GM18861 (cell line): ENCODE data around the gene CFAP97.
A peak's percentile ranks its signal among the peaks of the same experiment; 100 is the strongest.
"Not testable (repeated sequence)": the region's sequence is repeated elsewhere in the genome, so short reads cannot be mapped to it uniquely, and the experiment has no call there.

Source experiments
- ATAC-seq: cut with Tn5 transposase; IDR thresholded peaks from one replicate; pipeline ENCODE4 v1.9.1; 2021; ENCODE audit not compliant: unreplicated experiment

Gene CFAP97

GRCh38 chr4:185224597-185224996, 20.8 kb upstream of the CFAP97 start:
- ATAC-seq: no peak

DNA sequence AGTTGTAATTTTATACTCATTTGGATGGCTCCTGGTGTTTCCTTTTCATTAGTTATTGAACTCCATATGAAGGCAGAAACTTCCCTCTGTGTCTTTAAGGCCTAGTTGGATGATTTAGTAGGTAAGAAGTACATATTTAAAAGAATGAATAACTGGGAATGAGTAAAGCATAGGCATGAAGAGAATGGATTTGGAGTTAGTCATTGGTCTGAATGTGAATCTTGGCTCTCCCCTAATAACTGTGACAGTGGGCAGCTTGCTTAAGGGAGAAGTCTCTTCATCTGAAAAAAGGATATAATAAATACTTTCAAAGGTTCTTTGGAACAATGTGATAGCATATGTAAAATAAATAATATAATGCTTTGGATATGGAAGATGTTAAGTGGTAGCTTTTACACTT, 18.8 kb upstream of the CFAP97 start:
- no peak for ATAC-seq

DNA sequence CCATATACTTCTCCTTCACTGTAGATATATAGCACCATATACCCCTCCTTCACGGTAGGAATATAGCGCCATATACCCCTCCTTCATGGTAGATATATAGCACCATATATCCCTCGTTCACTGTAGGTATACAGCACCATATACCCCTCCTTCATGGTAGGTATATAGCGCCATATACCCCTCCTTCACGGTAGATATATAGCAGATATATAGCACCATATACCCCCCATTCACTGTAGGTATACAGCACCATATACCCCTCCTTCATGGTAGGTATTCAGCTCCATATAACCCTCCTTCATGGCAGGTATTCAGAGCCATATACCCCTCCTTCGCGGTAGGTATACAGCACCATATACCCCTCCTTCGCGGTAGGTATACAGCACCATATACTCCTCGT, 18.1 kb upstream of the CFAP97 start:
- no peak for ATAC-seq

DNA sequence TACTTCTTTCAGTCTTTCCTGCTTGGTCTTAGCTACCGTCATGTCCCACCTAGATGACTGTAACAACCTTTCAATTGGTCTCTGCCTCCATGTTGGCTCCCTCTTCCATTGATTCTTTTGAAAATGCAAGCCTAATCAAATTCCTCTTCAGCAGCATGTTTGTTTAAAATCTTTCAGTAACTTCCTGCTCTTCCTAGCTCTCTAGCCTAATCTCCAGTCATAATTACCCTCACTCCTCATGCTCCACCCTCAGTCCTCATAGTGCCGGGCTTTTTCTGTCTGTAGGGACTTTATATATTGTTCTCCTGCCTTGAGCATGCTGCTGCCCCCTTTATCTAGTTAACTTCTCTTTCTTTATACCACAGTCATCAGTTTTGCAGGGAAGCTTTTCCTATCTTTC, 17.7 kb upstream of the CFAP97 start:
- ATAC-seq: no peak

- peak; percentile 80 for ATAC-seq
Observed at GRCh38 chr4:185219551-185220344, 15.9 kb upstream of the CFAP97 start.

- no peak for ATAC-seq
Observed at GRCh38 chr4:185218312-185218711, 14.5 kb upstream of the CFAP97 start.

DNA sequence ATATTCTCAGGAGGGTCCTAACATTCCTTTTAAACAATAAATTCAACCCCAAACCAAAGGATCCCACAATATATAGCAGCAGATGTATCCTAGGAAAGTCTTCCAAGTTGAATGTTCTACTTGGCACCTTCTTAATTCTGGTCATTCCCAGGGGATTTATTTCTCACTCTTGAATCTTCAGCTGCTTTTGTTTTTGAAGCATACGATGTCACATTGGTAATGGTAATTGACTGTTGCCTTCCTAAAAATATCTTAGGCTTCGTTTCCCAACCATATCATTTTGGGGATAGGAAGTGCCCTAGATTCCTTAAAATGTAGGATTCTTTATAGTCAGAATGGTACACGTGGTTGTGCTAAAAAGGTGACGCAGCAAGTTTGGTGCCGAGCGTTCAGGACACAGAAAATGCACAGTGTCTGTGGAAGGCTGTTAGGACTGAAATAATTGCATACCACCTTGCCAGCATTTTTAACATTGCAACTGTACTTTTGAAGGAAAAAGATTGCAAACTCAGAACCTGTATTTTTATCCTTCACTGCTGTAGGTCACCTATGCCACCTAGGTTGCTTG, 13.7 kb upstream of the CFAP97 start:
- no peak for ATAC-seq

DNA sequence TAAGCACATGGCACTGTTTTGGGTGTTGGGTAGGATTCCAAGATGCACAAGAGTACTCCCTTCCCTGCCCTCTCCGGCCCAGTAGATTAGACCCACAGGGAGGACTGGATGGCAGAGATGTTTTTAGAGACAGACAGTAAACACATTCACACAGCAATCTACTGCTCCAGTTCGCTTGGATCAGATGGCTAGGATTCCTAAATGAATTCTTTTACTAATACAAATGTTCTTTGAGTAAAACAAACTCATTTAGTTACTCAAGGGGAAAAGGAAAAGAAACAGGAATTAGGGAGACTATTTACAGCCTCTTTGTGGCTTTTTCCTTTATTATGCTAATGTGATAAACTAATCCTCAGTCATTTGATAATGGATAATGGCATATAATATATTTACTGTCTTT, 11.5 kb upstream of the CFAP97 start:
- ATAC-seq: no peak

DNA sequence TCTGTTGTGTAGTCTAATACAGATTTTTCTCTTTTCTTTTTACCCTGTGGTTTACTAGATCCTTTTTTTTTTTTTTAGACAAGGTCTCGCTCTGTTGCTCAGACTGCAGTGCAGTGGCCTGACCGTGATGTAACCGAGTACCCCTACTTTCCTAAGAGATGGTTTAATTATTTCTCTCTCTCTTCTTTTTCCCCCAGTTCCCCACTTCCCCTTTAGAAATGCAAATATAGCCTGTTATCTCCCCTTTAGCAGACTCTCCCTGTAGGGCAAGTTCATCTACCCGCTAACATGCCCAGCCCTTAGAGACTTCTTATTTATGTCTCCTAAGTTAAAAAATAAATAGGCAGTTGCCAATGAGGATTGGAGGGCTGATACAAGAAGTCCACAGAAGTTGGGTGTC, 10.1 kb upstream of the CFAP97 start:
- ATAC-seq: peak; percentile 58

GRCh38 chr4:185212581-185212980, 8.8 kb upstream of the CFAP97 start:
- ATAC-seq: no peak

DNA sequence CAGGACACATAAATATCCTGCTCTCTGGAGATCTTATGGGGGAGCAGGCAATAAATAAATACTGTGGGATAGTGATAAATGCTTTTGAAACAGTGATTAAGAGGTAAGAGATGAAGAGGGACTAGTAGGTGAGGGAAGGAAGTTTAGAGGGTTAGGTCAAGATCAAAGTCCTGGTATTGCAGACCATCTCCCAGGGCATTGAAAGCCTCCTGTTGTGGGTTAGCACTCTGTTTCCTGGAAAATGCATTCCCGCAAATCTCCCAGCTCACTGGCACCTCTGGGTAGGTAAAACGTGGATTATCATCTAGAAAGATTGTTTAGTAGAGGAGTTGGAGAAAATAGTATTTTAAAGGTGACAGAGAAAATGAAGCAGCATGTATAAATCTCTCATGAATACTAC, 7.8 kb upstream of the CFAP97 start:
- ATAC-seq: no peak

- no peak for ATAC-seq
Observed at GRCh38 chr4:185211035-185211434, 7.2 kb upstream of the CFAP97 start.

GRCh38 chr4:185210102-185210981, 6.5 kb upstream of the CFAP97 start:
- no peak for ATAC-seq

DNA sequence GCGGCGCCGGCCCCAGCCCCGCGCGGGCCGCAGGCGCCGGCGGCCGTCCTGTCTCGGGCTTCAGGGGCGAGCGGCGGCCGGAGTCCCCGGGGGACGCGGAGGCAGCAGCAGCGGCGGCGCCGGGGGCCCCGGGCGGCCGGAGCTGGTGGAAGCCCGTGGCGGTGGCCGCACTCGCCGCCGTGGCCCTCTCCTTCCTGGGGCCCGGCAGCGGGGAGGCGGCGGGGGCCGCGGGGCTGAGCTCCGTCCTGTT, 6.0 kb upstream of the CFAP97 start:
- peak; percentile 2 for ATAC-seq

DNA sequence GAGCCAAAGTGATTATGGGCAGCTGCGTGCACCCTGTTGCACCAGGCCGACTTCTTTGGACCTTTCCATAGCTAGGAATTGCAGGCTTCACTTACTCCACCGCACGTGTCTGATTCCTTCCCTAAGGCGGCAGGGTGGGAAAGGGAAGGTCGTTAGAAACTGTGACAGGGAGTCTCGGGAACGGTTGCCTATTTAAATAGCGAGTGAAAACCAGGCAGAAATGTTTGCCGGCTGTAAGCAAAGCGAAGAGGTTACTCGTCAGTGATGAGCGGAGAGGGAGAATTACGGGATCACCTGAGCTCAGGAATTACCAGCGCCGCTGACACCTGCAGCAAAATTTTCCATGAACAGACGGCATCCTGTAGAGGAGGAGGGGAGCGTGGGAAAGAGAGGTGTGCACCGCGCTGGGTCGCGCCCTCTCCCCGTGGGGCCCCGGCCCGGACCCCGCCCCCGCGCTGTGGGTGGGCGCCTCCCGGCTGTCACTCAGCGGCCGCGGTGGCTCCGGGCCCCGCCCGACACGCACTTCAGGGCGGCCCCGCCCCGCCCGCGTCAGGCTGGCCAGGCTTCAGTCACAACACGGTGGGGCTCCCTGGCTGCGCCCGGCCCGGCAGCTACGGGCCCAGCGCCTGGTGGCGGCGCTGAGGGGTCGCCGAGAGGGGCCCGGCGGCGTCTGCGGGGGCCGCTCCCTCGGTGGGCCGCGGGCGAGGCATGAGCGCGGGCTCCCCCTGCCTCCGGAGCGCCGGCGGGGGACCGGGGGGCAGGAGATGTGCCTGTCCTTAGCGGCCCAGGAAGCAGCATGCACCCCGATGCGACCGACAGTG, 5.4 kb upstream of the CFAP97 start, which contains the start of gene SNX25:
Gene SNX25 (plus strand): TSS at position 568 of the 821 bp plus-strand sequence. CDS start 229 bp downstream, at position 797.
- peak; percentile 54 for ATAC-seq

GRCh38 chr4:185207466-185207865, 3.7 kb upstream of the CFAP97 start:
- ATAC-seq: no peak

DNA sequence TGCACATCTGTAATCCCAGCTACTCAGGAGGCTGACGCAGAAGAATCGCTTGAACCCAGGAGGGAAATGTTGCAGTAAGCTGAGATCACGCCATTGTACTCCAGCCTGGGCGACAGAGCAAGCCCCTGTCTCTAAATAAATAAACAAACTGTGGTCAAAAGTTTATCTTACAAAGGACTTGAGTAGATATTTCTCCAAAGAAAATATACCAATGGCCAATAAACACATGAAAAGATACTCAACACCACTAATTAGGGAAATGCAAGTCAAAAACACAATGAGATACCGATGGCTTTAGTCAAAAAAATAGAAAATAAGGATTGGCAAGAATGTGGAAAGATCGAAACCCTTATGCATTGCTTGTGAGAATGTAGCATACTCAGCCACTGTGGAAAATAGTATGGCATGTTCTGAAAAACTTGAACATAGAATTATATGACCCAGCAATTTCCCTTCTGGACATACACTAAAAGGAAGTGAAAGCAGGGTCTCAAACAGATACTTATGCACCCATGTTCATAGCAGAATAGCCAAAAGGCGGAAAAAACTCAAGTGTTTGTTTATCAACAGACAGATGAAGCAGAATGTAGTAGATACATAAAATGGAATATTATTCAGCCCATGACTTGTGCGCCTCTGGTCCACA, 2.0 kb upstream of the CFAP97 start:
- no peak for ATAC-seq

DNA sequence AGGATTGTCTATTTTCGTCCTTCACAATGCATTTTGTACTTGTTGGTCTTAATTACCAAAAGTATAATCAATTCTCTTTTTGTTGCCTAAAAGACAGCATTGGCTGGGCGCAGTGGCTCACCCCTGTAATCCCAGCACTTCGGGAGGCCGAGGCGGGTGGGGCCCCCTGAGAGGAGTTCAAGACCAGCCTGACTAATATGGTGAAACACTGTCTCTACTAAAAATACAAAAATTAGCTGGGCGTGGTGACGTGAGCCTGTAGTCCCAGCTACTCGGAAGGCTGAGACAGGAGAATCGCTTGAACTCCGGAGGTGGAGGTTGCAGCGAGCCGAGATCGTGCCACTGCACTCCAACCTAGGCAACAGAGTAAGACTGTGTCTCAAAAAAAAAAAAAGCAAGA, 1.3 kb upstream of the CFAP97 start:
- not testable (repeated sequence) for ATAC-seq

GRCh38 chr4:185204238-185204910, 574 bp upstream of the CFAP97 start:
- no peak for ATAC-seq

GRCh38 chr4:185202984-185203485, 765 bp downstream of the CFAP97 start:
- peak; percentile 3 for ATAC-seq
